Cardiac fibroblast (primary cell): ENCODE data around the gene RPL28.
A peak's percentile ranks its signal among the peaks of the same experiment; 100 is the strongest.
"Not testable (repeated sequence)": the region's sequence is repeated elsewhere in the genome, so short reads cannot be mapped to it uniquely, and the experiment has no call there.

ENCODE experiments used
- DNase-seq, 2 donors: peaks; one replicate each; pipeline versions ENCODE4 v3.0.0 to v3.0.0-alpha.2; 2010; ENCODE audit warnings: low read depth in 2 of 2
- H3K4me3 ChIP-seq, 2 donors: replicated peaks in 1 of 2; 1 replicate in 1 of 2; 2 replicates in 1 of 2; pipeline ENCODE4 v1.5.1; 2011; ENCODE audit warnings: low read depth in 2 of 2, low read length in 2 of 2, mild to moderate bottlenecking in 2 of 2, moderate library complexity in 1 of 2
- CTCF ChIP-seq: IDR thresholded peaks from one replicate; pipeline ENCODE4 v1.5.1; 2011; ENCODE audit warnings: low read depth, mild to moderate bottlenecking, low read length, inconsistent platforms

Gene RPL28

DNA sequence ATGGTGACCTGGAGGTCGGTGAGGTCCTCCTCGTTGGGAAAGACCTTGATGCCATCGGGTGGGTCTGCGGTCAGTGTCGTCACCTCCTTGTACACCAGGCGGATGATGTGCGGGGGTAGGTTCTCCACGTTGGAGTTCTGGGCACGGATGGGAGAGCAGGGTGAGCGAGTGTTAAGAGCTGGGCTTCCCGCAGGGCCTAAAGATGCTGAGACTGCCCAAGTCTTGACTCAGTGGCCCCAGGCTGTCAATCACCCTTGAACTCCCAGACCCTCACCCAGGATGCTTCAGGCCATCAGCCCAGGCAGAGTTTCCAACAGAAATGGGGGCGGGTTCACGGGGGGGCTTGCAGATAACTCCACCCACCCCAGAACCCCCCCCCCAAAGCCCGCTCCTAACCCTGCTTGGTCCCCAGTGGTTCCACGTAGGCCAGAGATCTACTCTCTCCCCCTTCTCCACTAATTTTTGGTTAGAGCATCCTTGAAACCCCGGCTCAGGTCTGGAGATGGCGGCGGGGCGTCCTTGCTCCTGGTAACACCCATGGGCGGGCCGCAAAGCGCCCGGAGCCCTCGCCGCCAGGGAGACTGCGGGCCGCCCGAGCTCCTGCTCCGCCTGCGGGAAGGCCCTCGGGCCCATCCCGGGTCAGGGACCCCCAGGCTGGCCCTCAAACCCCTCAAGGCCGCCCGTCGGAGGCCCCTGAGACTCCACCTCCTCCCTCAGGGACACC, 21.3 kb downstream of the RPL28 start:
- TF ChIP-seq CTCF, result no peak
- peak; percentile 43 to 50 for DNase-seq
- H3K4me3 ChIP-seq, result peak overlapping the region; percentile 77 to 88

DNA sequence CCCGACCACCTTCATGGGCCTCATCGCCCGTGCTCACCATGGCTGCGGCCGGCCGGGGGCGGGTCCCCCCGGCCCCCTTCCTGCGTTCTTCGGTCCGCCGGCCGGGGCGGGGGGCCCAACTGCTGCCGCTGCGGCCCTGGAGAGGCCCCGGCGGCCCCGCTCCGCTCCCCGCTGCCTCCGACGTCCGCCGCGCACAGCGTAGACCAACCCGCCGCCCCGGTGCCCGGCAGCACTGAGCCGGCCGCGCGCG, 21.7 kb downstream of the RPL28 start, which contains the start of gene UBE2S:
Gene UBE2S (minus strand): TSS at position 239 of the 250 bp plus-strand sequence. CDS start 199 bp downstream, at position 40.
- H3K4me3 ChIP-seq, result peak within 1 kb of the TSS; percentile 77 to 88
- not testable (repeated sequence) for DNase-seq

DNA sequence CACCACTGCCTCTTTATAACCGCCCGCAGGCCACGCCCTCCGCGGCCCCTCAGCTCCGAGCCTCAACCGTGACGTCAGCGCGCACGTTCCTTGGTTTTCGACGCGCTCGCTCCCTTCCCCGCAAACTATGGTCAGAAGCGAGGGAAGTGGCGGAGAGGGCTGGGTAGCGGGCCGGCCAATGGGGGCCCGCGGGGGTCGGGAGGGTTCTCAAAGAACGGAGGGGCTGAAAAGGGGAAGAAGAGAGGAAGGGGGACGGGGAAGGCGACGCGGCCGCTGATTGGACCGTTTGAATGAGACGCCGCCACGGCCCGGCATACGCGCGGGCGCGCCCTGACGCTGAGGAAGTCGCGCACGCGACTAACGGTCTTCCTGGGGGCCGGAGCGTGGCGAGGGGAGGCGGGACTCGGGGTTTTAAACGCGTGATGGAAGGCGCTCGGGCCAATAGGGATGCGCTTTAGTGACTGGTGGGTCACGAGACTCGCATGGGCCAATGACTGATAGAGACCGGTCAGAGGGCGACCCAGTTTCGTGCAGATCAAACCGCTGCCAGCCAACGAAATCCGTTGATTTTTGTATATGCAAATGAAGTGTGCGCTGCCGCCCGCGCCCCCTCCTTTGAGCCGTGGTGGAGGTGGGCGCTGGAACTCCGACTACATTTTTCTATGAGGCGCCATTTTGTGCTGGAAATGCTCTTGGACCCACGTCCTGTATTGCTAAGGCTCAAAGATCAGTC, 22.2 kb downstream of the RPL28 start:
- peak; percentile 100 for DNase-seq
- H3K4me3 ChIP-seq, result peak overlapping the region; percentile 44 to 88
- no peak for TF ChIP-seq CTCF

- H3K4me3 ChIP-seq, result peak overlapping the region; percentile 42 to 48
- DNase-seq, result no peak
- no peak for TF ChIP-seq CTCF
Observed at GRCh38 chr19:55408533-55408872, 22.8 kb downstream of the RPL28 start.

GRCh38 chr19:55409179-55409578, 23.4 kb downstream of the RPL28 start:
- DNase-seq, H3K4me3 ChIP-seq: not testable (repeated sequence)

GRCh38 chr19:55410168-55410567, 24.4 kb downstream of the RPL28 start:
- no peak for TF ChIP-seq CTCF
- no peak for DNase-seq
- no peak overlapping the region for H3K4me3 ChIP-seq

GRCh38 chr19:55418185-55418584, 32.5 kb downstream of the RPL28 start:
- peak; percentile 88 to 89 for DNase-seq
- peak; percentile 62 for TF ChIP-seq CTCF
- no peak overlapping the region for H3K4me3 ChIP-seq

- TF ChIP-seq CTCF, result no peak
- no peak overlapping the region for H3K4me3 ChIP-seq
- no peak for DNase-seq
Observed at GRCh38 chr19:55419103-55419502, 33.4 kb downstream of the RPL28 start.
